ENCODE measurements around the gene ADM2.

Gene ADM2

GRCh38 chr22:50467773-50468440, 13.4 kb upstream of the ADM2 start:
- no peak for DNase-seq (ENCODE audit: low spot score)

GRCh38 chr22:50468626-50469025, 12.7 kb upstream of the ADM2 start:
- no peak for DNase-seq (ENCODE audit: low spot score)

GRCh38 chr22:50469377-50470305, 11.7 kb upstream of the ADM2 start:
- peak; percentile 9 for DNase-seq (ENCODE audit: low spot score)

DNA sequence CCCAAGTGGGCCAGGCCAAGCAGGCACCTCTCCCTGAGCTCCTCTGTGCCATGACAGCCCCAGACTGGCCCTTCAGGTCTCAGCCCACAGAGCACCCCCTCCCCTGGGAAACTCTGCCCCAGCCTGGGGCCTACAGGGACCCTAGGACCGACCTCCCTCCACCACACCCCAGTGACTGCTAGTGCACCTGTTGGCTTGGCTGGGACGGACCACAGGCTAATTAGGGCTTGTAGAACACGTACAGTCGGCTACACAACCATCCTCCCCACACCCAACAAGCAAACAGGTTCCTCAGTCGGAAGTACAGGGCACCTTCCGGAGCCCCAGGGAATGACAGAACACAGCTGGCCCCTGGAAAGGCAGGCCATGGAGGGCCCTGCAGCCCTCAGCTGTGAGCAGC, 10.9 kb upstream of the ADM2 start:
- no peak for DNase-seq (ENCODE audit: low spot score)

DNA sequence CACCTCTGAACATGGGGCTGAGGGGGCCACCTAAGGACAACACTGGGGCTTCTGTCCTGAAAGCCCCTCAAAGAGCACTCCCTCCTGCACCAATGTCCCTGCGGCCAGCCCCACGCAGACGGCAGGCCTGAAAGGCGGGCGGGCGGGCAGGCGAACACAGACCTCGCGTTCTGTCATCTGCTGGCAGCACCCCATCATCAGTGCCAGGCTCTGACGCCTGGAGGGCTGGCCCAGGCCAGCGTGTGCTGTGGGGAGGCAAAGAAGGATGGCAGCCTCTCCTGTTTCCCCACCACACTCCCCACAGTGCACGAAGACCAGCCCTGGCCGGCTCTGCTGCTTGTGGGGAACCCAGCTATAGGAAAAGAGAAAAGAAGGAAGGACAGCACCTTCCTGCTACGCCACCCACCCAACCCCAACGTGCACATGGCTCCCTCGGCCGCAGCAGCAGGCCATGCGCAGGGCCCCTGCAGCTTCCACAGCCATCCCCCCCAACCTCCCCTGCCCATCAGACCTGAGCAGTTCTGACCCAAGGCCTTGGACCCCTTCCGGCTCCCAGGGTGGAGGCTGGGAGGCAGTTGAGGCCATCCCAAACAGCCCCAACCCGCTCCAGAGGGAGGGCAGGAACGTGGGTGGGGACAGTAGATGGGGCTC, 10.0 kb upstream of the ADM2 start:
- DNase-seq (ENCODE audit: low spot score) = no peak

GRCh38 chr22:50471962-50472361, 9.4 kb upstream of the ADM2 start:
- DNase-seq (ENCODE audit: low spot score) = no peak

DNA sequence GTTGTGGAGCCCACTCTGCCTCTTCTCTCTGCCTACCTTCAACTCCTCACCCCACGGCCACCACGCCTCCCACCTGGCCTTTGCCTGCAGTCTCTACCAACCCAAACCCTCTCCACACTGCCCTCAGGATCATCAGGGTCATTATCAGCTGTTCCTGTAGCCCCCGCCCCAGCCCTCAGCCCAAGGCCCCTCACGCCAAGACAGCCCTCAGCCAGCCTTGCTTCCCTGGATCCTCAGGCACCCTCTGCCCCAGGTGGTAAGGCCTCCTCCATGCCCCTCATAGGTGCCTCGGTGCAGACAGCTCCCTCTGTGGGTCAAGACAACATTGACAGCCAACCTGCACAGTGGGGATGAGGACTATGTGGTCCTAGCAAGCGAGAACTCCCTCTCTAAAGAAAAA, 8.3 kb upstream of the ADM2 start:
- DNase-seq (ENCODE audit: low spot score) = peak; percentile 27

GRCh38 chr22:50473855-50474671, 7.3 kb upstream of the ADM2 start:
- peak; percentile 9 for DNase-seq (ENCODE audit: low spot score)

DNA sequence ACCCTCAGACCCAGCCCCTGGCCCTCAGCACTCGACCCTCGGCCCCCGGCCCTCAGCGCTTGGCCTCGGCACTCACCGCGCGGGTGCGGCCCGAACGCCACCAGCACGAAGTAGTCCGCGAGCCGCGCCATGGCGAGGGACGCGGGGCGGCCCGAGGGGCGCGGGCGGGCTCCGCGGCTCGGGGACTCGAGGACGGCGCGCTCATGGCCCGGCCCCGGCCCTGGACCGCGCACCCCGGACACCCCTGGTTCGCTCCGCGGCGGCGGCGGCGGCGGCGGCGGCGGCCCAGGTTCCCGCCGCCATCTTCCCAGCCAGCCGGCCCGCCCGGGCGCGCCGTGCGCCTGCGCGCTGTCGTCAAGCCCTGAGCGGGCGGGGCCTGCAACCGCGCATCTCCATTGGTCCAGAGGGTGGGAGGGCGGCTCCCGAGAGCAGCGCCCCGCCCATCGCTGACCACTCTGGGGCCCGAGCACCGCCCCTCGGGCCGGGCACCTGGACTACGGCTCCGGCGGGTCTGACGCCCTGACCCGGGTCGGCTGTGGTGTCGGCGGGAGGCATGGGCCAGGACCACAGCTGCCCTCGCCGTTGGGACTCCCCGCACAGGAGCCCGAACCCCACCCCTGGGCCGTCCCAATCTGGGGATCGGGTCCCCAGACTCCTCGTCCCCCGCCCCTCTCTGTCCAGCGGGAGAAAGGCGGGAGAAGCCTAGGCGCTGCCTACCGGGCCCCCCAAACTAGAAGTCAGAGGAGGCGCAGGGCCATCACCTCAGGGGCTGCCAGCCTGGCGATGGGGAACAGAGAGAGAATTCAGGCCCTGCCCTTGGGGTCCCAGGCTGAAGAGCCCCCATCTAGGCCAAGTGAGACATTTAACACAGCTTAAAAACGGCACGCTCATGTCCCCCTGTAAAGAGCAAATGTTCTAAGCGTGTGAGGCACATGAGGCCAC, 6.4 kb upstream of the ADM2 start, which contains the start of gene SBF1:
Gene SBF1 (minus strand): TSS at position 326 of the 942 bp plus-strand sequence. CDS start 195 bp downstream, at position 131.
- peak; percentile 93 for DNase-seq (ENCODE audit: low spot score)

DNA sequence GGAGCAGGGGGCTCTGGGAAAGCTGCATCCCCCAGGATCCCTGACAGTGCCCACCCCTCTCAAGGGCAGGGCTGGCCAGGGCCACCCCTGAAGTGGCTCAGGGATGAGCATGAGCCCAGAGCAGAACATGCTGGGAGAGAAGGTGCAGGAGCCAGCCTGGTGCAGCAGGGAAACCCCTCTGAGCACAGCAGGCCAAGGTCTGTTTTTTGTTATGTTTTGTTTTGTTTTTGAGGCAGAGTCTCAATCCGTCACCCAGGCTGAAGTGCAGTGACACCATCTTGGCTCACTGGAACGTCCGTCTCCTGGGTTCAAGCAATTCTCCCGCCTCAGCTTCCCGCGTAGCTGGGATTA, 5.7 kb upstream of the ADM2 start:
- no peak for DNase-seq (ENCODE audit: low spot score)

- DNase-seq (ENCODE audit: low spot score) = no peak
These were observed 4.5 kb upstream of the ADM2 start for GRCh38 chr22:50476868-50477267.

DNA sequence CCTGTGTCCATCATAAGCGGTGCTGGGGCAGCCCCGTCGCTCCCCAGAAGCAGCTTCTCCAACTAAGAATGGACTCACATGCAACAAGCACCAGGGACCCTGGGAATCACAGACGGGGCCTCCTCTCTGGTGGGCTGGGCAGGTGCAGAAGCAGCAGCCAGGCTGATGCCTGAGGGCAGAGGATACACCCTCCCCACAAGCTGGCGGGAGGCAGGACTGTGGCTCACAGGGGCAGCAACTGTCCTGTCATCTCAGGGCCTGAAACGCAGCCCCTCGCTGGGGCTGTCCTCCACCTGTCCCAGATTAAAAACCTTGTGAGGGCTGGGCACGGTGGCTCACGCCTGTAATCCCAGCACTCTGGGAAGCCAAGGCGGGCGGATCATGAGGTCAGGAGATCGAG, 3.4 kb upstream of the ADM2 start:
- no peak for DNase-seq (ENCODE audit: low spot score)

DNA sequence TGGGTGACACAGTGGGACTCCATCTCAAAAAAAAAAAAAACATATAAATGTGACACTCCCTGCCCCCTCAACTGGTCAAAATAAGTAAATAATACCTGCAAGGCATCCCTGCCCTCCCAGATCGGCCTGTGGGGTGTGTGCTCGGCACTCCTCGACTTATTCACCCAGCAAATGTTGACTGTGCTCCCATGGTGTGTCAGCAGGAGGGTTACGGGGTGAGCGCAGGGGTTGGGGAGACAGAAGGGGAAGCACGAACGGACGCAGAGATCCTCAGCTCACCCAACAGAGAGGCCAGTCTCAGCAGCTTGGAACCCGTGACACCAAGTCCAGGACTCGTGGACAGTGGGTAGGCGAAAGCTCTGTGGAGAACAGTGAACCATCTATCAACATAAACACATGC, 1.6 kb upstream of the ADM2 start:
- DNase-seq (ENCODE audit: low spot score) = no peak

DNA sequence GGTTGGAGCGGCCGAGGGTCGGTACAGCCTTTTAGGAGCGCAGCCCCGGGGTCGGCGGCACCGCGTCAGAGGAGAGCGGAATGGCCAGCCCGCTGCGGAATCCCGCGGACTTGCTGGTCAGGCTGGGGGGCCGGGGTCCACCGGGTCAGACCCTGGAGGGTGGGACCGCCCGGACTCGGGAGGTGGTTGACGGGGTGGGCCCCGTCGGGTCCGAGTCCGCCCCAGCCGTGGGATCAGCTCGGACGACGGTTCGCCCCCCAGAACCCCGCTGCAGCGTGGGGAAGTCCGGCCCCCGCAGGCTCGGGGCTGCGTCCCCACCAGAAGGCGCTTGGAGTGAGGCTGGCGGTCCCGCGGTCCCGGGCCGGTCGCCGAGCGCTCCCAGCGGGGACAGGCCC, 301 bp upstream of the ADM2 start:
- no peak for DNase-seq (ENCODE audit: low spot score)

GRCh38 chr22:50482107-50483074, 1.0 kb downstream of the ADM2 start:
- DNase-seq (ENCODE audit: low spot score) = no peak

GRCh38 chr22:50483106-50483505, 1.8 kb downstream of the ADM2 start:
- DNase-seq (ENCODE audit: low spot score) = no peak

- no peak for DNase-seq (ENCODE audit: low spot score)
These were observed 2.2 kb downstream of the ADM2 start for GRCh38 chr22:50483556-50483955.

DNA sequence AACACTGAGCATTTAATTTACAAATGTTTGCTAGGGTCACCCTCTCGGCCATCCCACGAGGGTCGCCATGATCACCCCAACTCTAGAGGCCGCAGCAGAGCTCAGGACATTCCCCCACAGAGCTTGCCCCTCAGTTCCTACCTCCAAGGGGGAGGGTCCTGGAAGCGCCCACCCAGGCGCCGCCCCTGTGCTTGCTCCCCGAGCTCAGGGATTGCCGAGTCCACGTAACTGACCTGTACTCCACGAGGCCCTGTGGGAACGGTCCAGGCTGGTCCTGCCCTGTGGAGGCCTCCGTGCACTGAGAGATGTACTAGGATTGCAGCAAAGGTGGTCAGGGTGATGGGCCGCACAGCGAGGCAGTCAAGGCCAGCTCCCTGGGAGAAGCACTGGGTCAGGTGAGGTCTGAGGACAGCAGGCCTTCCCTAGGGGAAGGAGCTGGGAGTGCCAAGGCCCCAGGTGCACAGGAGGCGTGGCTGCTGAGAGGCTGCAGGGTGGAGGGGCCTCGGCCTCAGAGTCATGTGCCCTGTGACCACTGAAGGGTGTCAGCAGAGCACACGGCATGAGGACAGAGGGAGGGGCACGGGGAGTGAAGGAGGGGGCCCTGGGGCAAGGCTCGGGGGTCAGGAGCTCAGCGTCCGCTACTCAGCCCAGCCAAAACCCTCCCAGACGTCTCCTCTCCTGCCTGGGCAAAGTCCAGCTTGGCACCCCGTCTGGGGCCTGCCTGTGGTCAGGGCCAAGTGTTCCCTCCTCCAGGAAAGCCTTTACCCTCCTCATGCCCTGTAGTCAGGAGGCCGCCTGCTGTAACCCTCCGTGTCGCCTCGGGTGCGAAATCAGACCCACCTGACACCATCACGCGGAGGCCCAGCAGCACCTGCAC, 2.9 kb downstream of the ADM2 start:
- no peak for DNase-seq (ENCODE audit: low spot score)

All from hematopoietic multipotent progenitor cell treated with erythropoietin and hydrocortisone succinate and interleukin-3 and kit ligand, for 17 days (in vitro differentiated cells).